BJ (cell line): ENCODE data around the gene KRT9. TPM values are rescaled to one million over a fixed set of nuclear protein-coding genes. Genes with fewer than 3 reads are reported as not detected.
"Not testable (repeated sequence)": the region's sequence is repeated elsewhere in the genome, so short reads cannot be mapped to it uniquely, and the experiment has no call there.

Source experiments
- CTCF ChIA-PET: fragments of 350-600 bp; formaldehyde crosslinking; extraction: SDS; loops from one replicate; lab custom pipeline; 2021; ENCODE audit warnings: antibody characterized with exemption, inconsistent platforms; lab: Yijun Ruan, JAX
- POLR2A ChIA-PET: fragments of 300-600 bp; sonication (Branson Sonifier 250); formaldehyde crosslinking; extraction: SDS; loops from one replicate; lab custom pipeline; 2021; ENCODE audit warnings: antibody characterized with exemption; lab: Charles Lee
- DNase-seq: peaks from one replicate; pipeline ENCODE4 v3.0.0-alpha.2; 2011; ENCODE audit warnings: low read depth
- H3K27me3 ChIP-seq: 2 replicates; pipeline ENCODE4 v1.6.0; 2011; ENCODE audit warnings: low read length; ENCODE audit not compliant: control insufficient read depth, insufficient read depth
- H3K36me3 ChIP-seq: 2 replicates; pipeline ENCODE4 v1.5.1; 2011; ENCODE audit warnings: low read length; ENCODE audit not compliant: control insufficient read depth, insufficient read depth
- H3K4me3 ChIP-seq: 2 replicates; pipeline ENCODE4 v1.5.1; 2011; ENCODE audit warnings: low read depth, mild to moderate bottlenecking, control low read depth, low read length
- CTCF ChIP-seq: IDR thresholded peaks from 2 replicates; pipeline ENCODE4 v1.5.1; 2011; ENCODE audit warnings: low read depth, mild to moderate bottlenecking, control low read depth, inconsistent platforms, low read length, moderate library complexity; ENCODE audit not compliant: insufficient read depth
- polyA plus RNA-seq: library from polyadenylated mRNA; depleted of rRNA; stranded (reverse); fragments of >200 nt; gene quantifications from 2 replicates; pipeline ENCODE4 v1.2.3, GENCODE V29; 2011

Gene KRT9
- polyA plus RNA-seq, 1 experiment: not detected

- CTCF ChIA-PET: interaction anchor here (1.0 kb wide), 1 partner anchor 20 kb away, joined by 5 read pairs; no protein-coding TSS in a partner anchor
- TF ChIP-seq CTCF: no peak
- POLR2A ChIA-PET: no interaction called here
- H3K36me3 ChIP-seq: no peaks in the 10 kb centered on the region
- H3K27me3 ChIP-seq: no peaks in the 10 kb centered on the region
- no peak overlapping the region for H3K4me3 ChIP-seq
- no peak for DNase-seq
These were observed 47.4 kb upstream of the KRT9 start for GRCh38 chr17:41619036-41619926.

GRCh38 chr17:41618341-41619035 is 46.6 kb upstream of the KRT9 start:
- TF ChIP-seq CTCF: no peak
- POLR2A ChIA-PET: no interaction called here
- Histone ChIP-seq H3K4me3 (no peak overlapping the region), H3K27me3 (no peaks in the 10 kb centered on the region), H3K36me3 (no peaks in the 10 kb centered on the region)
- no peak for DNase-seq
- CTCF ChIA-PET: interaction anchor here (1.0 kb wide), 1 partner anchor 21 kb away, joined by 5 read pairs; no protein-coding TSS in a partner anchor

GRCh38 chr17:41617698-41618097 is 45.8 kb upstream of the KRT9 start:
- no peak for DNase-seq
- ChIA-PET POLR2A (no interaction called here), CTCF (interaction anchor here (0.9 kb wide), 1 partner anchor 31 kb away, joined by 3 read pairs; no protein-coding TSS in a partner anchor)
- Histone ChIP-seq H3K4me3 (no peak overlapping the region), H3K27me3 (no peaks in the 10 kb centered on the region), H3K36me3 (no peaks in the 10 kb centered on the region)
- no peak for TF ChIP-seq CTCF

GRCh38 chr17:41617136-41617535 is 45.3 kb upstream of the KRT9 start:
- no peak overlapping the region for H3K4me3 ChIP-seq
- H3K36me3 ChIP-seq: no peaks in the 10 kb centered on the region
- POLR2A ChIA-PET: no interaction called here
- TF ChIP-seq CTCF: no peak
- H3K27me3 ChIP-seq: no peaks in the 10 kb centered on the region
- no peak for DNase-seq
- CTCF ChIA-PET: interaction anchor here (0.9 kb wide), 1 partner anchor 32 kb away, joined by 3 read pairs; no protein-coding TSS in a partner anchor

- POLR2A ChIA-PET, H3K36me3 ChIP-seq, H3K4me3 ChIP-seq, H3K27me3 ChIP-seq, DNase-seq, CTCF ChIA-PET: not testable (repeated sequence)
These were observed 44.6 kb upstream of the KRT9 start for GRCh38 chr17:41616486-41616885.
